Activated naive CD4-positive, alpha-beta T cell treated with anti-CD3 and anti-CD28 coated beads for 36 hours (primary cell): ENCODE results near the gene KIDINS220. TPM values are rescaled to one million over a fixed set of nuclear protein-coding genes. Genes with fewer than 3 reads are reported as not detected.

Experiments used
- CTCF ChIA-PET: fragments of 350-600 bp; sonication (Branson Sonifier 250); formaldehyde crosslinking; loops from one replicate; lab custom pipeline; 2021; ENCODE audit warnings: antibody characterized with exemption; lab: Charles Lee
- DNase-seq: peaks from one replicate; pipeline ENCODE4 v3.0.0-alpha.2; 2020
- H3K27ac Mint-ChIP-seq: one replicate; pipeline ENCODE4 v1.8.0; 2021; ENCODE audit warnings: mild to moderate bottlenecking, mixed read lengths
- H3K27me3 Mint-ChIP-seq: one replicate; pipeline ENCODE4 v1.8.0; 2021; ENCODE audit warnings: low read depth, mixed read lengths
- H3K36me3 Mint-ChIP-seq: one replicate; pipeline ENCODE4 v1.8.0; 2021; ENCODE audit warnings: low read depth, mixed read lengths
- H3K4me1 Mint-ChIP-seq: one replicate; pipeline ENCODE4 v1.8.0; 2021; ENCODE audit warnings: low read depth, mixed read lengths
- H3K4me3 Mint-ChIP-seq: one replicate; pipeline ENCODE4 v1.8.0; 2021; ENCODE audit warnings: mild to moderate bottlenecking, moderate library complexity, mixed read lengths
- H3K9me3 Mint-ChIP-seq: one replicate; pipeline ENCODE4 v1.8.0; 2021; ENCODE audit warnings: mixed read lengths
- intact Hi-C: fragments of 100-400 bp; cut with micrococcal nuclease; formaldehyde crosslinking; loops from one replicate; pipeline ENCODE4 v1.15.1; 2023
- total RNA-seq, 2 experiments: library from RNA; stranded (reverse); gene quantifications; one replicate each; pipeline ENCODE4 v1.2.3, GENCODE V29; 2021

KIDINS220 gene
- total RNA-seq, 2 experiments from 2014 or later, result 19.3 to 20.5 TPM

DNA sequence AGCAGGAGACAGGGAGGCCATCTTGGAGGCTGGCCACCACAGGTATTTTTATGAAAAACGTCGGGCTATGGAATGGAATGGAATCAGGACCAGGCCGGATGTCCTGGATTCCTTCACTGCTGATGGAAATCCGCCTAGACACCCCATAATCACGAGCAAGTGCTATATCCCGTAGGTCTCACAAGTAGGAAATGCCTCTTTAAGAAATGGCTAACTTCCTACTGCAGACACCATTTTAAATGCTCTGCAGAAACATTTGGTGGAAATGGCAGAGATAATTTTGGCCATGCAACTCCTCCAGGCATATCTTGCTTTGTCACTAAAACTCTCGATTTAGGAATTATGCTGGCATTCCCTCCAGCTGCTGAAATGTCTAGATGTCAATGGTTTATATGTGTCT lies 137.6 kb downstream of the KIDINS220 start:
- no peak for DNase-seq
- intact Hi-C loops, result loop anchor here (10.0 kb wide), 1 partner anchor 435 kb away; no protein-coding TSS in a partner anchor
- H3K4me1 Mint-ChIP-seq, result no peaks in the 10 kb centered on the region
- H3K27ac Mint-ChIP-seq, result no peak overlapping the region
- no peaks in the 10 kb centered on the region for H3K36me3 Mint-ChIP-seq
- H3K4me3 Mint-ChIP-seq, result no peak overlapping the region
- peaks cover 4% of the 10 kb centered on the region for H3K9me3 Mint-ChIP-seq
- CTCF ChIA-PET, result interaction anchor here (0.7 kb wide), 1 partner anchor 592 kb away, joined by 3 read pairs; no protein-coding TSS in a partner anchor
- H3K27me3 Mint-ChIP-seq, result no peaks in the 10 kb centered on the region

DNA sequence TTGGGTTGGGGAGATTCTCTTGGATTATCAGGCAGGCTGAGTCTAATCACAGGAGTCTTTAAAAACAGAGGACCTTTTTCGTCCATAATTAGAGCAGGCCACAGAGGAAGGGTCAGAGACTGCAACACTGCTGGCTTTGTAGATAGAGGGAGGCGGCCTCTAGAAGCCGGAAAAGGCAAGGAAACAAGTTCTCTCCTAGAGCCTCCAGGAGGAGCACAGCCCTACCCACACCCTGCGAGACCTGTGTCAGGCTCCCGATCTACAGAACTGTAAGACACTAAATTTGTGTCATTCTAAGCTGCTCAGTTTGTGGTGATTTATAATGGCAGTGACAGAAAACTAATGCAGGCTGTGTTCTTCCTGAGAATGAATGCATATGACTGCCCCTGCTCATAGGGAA lies 140.2 kb downstream of the KIDINS220 start:
- H3K4me1 Mint-ChIP-seq, result peaks cover 3% of the 10 kb centered on the region
- peaks cover 4% of the 10 kb centered on the region for H3K9me3 Mint-ChIP-seq
- no peaks in the 10 kb centered on the region for H3K36me3 Mint-ChIP-seq
- no peak overlapping the region for H3K4me3 Mint-ChIP-seq
- H3K27me3 Mint-ChIP-seq, result peaks cover 10% of the 10 kb centered on the region
- DNase-seq, result no peak
- CTCF ChIA-PET, result no interaction called here
- no peak overlapping the region for H3K27ac Mint-ChIP-seq
- intact Hi-C loops, result loop anchor here (10.0 kb wide), 1 partner anchor 438 kb away; no protein-coding TSS in a partner anchor

GRCh38 chr2:8694737-8695136 lies 142.7 kb downstream of the KIDINS220 start:
- Mint-ChIP-seq H3K27me3 (peaks cover 22% of the 10 kb centered on the region), H3K9me3 (peaks cover 4% of the 10 kb centered on the region), H3K4me1 (peaks cover 3% of the 10 kb centered on the region), H3K36me3 (no peaks in the 10 kb centered on the region), H3K4me3 (no peak overlapping the region), H3K27ac (no peak overlapping the region)
- intact Hi-C loops, result loop anchor here (10.0 kb wide), 1 partner anchor 440 kb away; no protein-coding TSS in a partner anchor
- CTCF ChIA-PET, result no interaction called here
- no peak for DNase-seq

GRCh38 chr2:8693157-8693821 lies 144.1 kb downstream of the KIDINS220 start:
- peaks cover 3% of the 10 kb centered on the region for H3K4me1 Mint-ChIP-seq
- intact Hi-C loops, result loop anchor here (10.0 kb wide), 1 partner anchor 442 kb away; no protein-coding TSS in a partner anchor
- no peaks in the 10 kb centered on the region for H3K36me3 Mint-ChIP-seq
- peaks cover 4% of the 10 kb centered on the region for H3K9me3 Mint-ChIP-seq
- H3K27ac Mint-ChIP-seq, result no peak overlapping the region
- CTCF ChIA-PET, result interaction anchor here (0.6 to 1.4 kb wide), 11 partner anchors 11 to 1596 kb away, joined by 3 to 5 read pairs (median 3); partner anchors contain the start of gene ID2
- peak overlapping the region; percentile 18 for H3K4me3 Mint-ChIP-seq
- DNase-seq, result peak; percentile 70
- H3K27me3 Mint-ChIP-seq, result peaks cover 22% of the 10 kb centered on the region

- CTCF ChIA-PET, result interaction anchor here (0.6 to 1.4 kb wide), 7 partner anchors 11 to 1512 kb away, joined by 3 to 5 read pairs (median 4); partner anchors contain the start of gene ID2
- H3K27me3 Mint-ChIP-seq, result peaks cover 22% of the 10 kb centered on the region
- intact Hi-C loops, result loop anchor here (10.0 kb wide), 1 partner anchor 442 kb away; no protein-coding TSS in a partner anchor
- H3K36me3 Mint-ChIP-seq, result no peaks in the 10 kb centered on the region
- H3K27ac Mint-ChIP-seq, result no peak overlapping the region
- H3K9me3 Mint-ChIP-seq, result peaks cover 2% of the 10 kb centered on the region
- no peak for DNase-seq
- peaks cover 3% of the 10 kb centered on the region for H3K4me1 Mint-ChIP-seq
- H3K4me3 Mint-ChIP-seq, result no peak overlapping the region
Measured at GRCh38 chr2:8692783-8693156, 144.6 kb downstream of the KIDINS220 start.

GRCh38 chr2:8691859-8692437 lies 145.5 kb downstream of the KIDINS220 start:
- H3K4me1 Mint-ChIP-seq, result peaks cover 3% of the 10 kb centered on the region
- H3K36me3 Mint-ChIP-seq, result no peaks in the 10 kb centered on the region
- intact Hi-C loops, result loop anchor here (10.0 kb wide), 1 partner anchor 443 kb away; no protein-coding TSS in a partner anchor
- H3K4me3 Mint-ChIP-seq, result no peak overlapping the region
- H3K27ac Mint-ChIP-seq, result no peak overlapping the region
- no peaks in the 10 kb centered on the region for H3K9me3 Mint-ChIP-seq
- no peak for DNase-seq
- H3K27me3 Mint-ChIP-seq, result peaks cover 22% of the 10 kb centered on the region
- CTCF ChIA-PET, result interaction anchor here (0.7 to 1.1 kb wide), 2 partner anchors 10 to 28 kb away, joined by 3 to 4 read pairs; partner anchors contain the start of gene ID2

- peaks cover under 1% of the 10 kb centered on the region for H3K27me3 Mint-ChIP-seq
- DNase-seq, result peak; percentile 72
- H3K4me1 Mint-ChIP-seq, result peaks cover 4% of the 10 kb centered on the region
- no peak overlapping the region for H3K27ac Mint-ChIP-seq
- H3K36me3 Mint-ChIP-seq, result peaks cover 23% of the 10 kb centered on the region
- no peaks in the 10 kb centered on the region for H3K9me3 Mint-ChIP-seq
- peak overlapping the region; percentile 56 for H3K4me3 Mint-ChIP-seq
- intact Hi-C loops, result loop anchor here (1.0 to 5.0 kb wide), 3 partner anchors 1259 to 1589 kb away; no protein-coding TSS in a partner anchor
- CTCF ChIA-PET, result no interaction called here
Measured at GRCh38 chr2:8685697-8686358, 151.6 kb downstream of the KIDINS220 start.

DNA sequence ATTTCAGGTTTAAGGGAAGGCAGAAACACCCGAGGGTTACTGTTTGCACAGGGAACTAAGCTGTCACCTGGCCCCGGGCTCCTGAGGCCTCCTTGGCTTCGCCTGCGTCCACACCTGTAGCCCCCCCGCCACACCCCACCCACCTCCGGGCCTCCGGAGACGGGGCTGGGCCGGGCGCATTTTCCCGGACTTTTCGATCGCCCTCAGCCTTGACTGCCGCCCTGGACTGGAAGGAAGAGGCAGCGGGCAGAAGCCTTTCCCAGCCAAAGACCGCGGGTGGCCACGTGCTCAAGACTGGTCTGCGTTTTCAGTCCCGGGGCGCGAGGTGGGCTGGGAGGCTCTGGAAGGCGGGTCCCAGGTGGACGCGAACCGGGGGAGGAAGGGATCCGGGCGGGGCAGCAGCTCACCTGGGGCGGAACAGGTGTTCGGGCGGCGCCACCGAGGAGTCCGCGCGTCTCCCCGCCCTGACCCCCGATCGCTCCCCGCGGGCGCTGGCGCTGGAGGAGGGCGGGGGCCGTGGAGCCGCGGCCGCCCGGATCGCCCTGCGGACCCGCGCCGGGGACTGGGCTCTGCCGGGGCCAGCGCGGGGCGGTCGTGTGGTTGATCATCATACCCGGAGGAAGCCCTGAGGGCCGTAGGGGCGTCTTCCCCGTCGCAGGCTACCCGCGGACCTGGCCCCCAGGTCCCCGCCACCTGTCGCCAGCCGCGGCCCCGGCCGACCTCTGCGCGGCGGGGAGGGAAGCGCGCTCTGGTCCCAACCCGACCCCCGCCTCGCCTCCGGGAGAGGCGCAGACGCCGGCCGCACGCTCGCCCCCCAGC lies 152.3 kb downstream of the KIDINS220 start:
- Mint-ChIP-seq H3K36me3 (peaks cover 23% of the 10 kb centered on the region), H3K27ac (peak overlapping the region; percentile 88), H3K4me3 (peak overlapping the region; percentile 82), H3K27me3 (peaks cover under 1% of the 10 kb centered on the region), H3K4me1 (peaks cover 10% of the 10 kb centered on the region), H3K9me3 (no peaks in the 10 kb centered on the region)
- intact Hi-C loops, result loop anchor here (1.0 to 5.0 kb wide), 15 partner anchors 530 to 1848 kb away; partner anchors contain the start of genes CPSF3, ITGB1BP1 and RRM2
- CTCF ChIA-PET, result interaction anchor here (1.1 kb wide), 1 partner anchor 1257 kb away, joined by 3 read pairs; no protein-coding TSS in a partner anchor
- DNase-seq, result peak; percentile 58

- Mint-ChIP-seq H3K4me1 (peaks cover 16% of the 10 kb centered on the region), H3K27me3 (peaks cover 5% of the 10 kb centered on the region), H3K4me3 (peak overlapping the region; percentile 82), H3K27ac (peak overlapping the region; percentile 88), H3K9me3 (no peaks in the 10 kb centered on the region), H3K36me3 (peaks cover 23% of the 10 kb centered on the region)
- intact Hi-C loops, result loop anchor here (1.0 to 5.0 kb wide), 12 partner anchors 529 to 1847 kb away; partner anchors contain the start of genes CPSF3, ITGB1BP1 and RRM2
- CTCF ChIA-PET, result interaction anchor here (1.1 kb wide), 1 partner anchor 1256 kb away, joined by 3 read pairs; no protein-coding TSS in a partner anchor
- peak; percentile 63 for DNase-seq
Measured at GRCh38 chr2:8684540-8684877, 152.9 kb downstream of the KIDINS220 start.

DNA sequence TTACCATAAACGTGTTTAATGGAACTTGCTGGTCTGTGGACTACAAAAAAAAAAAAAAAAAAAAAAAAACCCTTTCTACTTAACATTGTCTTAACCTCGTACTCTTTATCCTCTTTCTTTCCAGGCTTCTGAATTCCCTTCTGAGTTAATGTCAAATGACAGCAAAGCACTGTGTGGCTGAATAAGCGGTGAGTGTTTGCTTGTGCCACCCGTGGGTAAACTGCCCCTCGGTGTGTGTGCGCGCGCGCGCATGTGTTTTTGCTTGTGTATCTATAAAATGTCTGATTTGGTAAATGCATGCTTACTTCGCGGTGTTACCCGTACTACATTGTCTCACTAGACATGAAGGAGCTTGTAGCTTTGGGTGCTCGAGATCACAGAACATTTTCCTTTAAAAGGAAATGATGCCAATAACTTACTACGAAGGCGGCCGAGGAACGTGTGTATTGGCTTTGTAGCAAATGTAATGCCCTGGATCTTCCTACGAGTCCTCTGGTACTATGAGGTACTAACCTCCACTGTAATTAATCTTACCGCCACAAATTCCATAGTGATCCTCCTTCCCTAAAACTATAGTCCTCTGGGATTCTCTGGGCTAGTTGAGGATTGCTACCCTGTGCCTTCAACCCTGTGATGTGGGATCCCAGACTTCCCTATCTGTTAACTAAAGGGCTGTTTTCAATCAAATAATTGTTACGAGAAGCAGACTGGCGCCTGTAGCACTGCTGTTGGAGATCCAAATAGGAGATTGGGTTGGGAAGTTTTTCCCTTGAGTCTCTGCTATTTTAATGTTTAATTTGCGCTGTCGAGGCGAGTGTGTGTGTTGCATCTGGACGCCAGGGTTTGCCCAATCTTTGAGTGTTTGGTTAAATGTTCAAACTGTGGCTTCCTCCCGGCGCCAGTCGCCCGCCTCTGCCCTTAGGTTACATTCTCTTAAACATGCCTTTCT lies 154.4 kb downstream of the KIDINS220 start:
- CTCF ChIA-PET, result interaction anchor here (0.6 to 3.3 kb wide), 8 partner anchors 17 to 1256 kb away, joined by 3 to 15 read pairs (median 4); no protein-coding TSS in a partner anchor
- peak; percentile 50 for DNase-seq
- Mint-ChIP-seq H3K9me3 (no peaks in the 10 kb centered on the region), H3K4me1 (peaks cover 21% of the 10 kb centered on the region), H3K4me3 (peak overlapping the region; percentile 96), H3K27ac (peak overlapping the region; percentile 91), H3K27me3 (peaks cover 8% of the 10 kb centered on the region), H3K36me3 (peaks cover 23% of the 10 kb centered on the region)
- intact Hi-C loops, result loop anchor here (1.0 to 5.0 kb wide), 11 partner anchors 380 to 1846 kb away; partner anchors contain the start of genes CPSF3, ITGB1BP1 and RRM2
